Neural crest cell (in vitro differentiated cells): ENCODE data around the gene GET4. TPM values are rescaled to one million over a fixed set of nuclear protein-coding genes. Genes with fewer than 3 reads are reported as not detected.
A peak's percentile ranks its signal among the peaks of the same experiment; 100 is the strongest.

ENCODE experiments used
- DNase-seq: peaks from one replicate; pipeline ENCODE4 v3.0.0; 2021; ENCODE audit warnings: low read depth, mixed read lengths, low spot score
- H3K27ac Mint-ChIP-seq: one replicate; pipeline ENCODE4 v1.8.0; 2021; ENCODE audit warnings: mild to moderate bottlenecking, mixed read lengths; ENCODE audit not compliant: unreplicated experiment
- H3K27me3 Mint-ChIP-seq: 2 replicates; pipeline ENCODE4 v1.8.0; 2021; ENCODE audit warnings: low read depth, mild to moderate bottlenecking, mixed read lengths
- H3K36me3 Mint-ChIP-seq: 2 replicates; pipeline ENCODE4 v1.8.0; 2021; ENCODE audit warnings: low read depth, mild to moderate bottlenecking, mixed read lengths
- H3K4me1 Mint-ChIP-seq: 2 replicates; pipeline ENCODE4 v1.8.0; 2021; ENCODE audit warnings: mixed read lengths
- H3K4me3 Mint-ChIP-seq: one replicate; pipeline ENCODE4 v1.8.0; 2021; ENCODE audit warnings: mild to moderate bottlenecking, mixed read lengths
- H3K9me3 Mint-ChIP-seq: 2 replicates; pipeline ENCODE4 v1.8.0; 2021; ENCODE audit warnings: mixed read lengths
- total RNA-seq: library from RNA; stranded (reverse); gene quantifications from 2 replicates; pipeline ENCODE4 v1.2.1, GENCODE V29; 2021
- TF ChIP-seq, protein P1 (sequence below): fragments of 200-600 bp; sonication (generic); conservative IDR thresholded peaks from 2 replicates; pipeline ENCODE4 v1.5.0; 2021; ENCODE audit warnings: antibody characterized with exemption, mild to moderate bottlenecking

The GET4 gene
- total RNA-seq, 1 donor from 2014 or later, result 55.2 TPM

DNA sequence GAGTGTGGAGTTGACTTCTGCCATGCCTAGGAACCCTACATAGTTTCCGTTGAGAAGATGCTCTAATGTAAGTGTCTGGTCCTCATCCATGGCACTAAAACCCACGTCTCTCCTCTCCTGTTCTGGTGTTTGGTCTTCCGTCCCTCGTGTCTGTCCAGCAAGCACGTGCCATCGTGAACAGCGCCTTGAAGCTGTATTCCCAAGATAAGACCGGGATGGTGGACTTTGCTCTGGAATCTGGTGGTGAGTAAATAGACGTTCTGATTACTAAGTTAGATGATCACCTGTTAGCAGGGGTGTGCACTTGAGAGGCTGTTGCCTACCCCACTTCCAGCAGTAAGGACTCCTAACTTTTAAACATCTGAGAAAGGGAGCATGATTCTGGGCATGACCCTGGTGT lies 15.1 kb upstream of the GET4 start:
- Mint-ChIP-seq H3K36me3 (peaks cover 21% of the 10 kb centered on the region), H3K27me3 (no peaks in the 10 kb centered on the region), H3K4me3 (no peak overlapping the region), H3K9me3 (no peaks in the 10 kb centered on the region), H3K27ac (peak overlapping the region; percentile 27), H3K4me1 (no peaks in the 10 kb centered on the region)
- no peak for DNase-seq
- TF ChIP-seq, protein P1, sequence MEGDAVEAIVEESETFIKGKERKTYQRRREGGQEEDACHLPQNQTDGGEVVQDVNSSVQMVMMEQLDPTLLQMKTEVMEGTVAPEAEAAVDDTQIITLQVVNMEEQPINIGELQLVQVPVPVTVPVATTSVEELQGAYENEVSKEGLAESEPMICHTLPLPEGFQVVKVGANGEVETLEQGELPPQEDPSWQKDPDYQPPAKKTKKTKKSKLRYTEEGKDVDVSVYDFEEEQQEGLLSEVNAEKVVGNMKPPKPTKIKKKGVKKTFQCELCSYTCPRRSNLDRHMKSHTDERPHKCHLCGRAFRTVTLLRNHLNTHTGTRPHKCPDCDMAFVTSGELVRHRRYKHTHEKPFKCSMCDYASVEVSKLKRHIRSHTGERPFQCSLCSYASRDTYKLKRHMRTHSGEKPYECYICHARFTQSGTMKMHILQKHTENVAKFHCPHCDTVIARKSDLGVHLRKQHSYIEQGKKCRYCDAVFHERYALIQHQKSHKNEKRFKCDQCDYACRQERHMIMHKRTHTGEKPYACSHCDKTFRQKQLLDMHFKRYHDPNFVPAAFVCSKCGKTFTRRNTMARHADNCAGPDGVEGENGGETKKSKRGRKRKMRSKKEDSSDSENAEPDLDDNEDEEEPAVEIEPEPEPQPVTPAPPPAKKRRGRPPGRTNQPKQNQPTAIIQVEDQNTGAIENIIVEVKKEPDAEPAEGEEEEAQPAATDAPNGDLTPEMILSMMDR, result no peak

- Mint-ChIP-seq H3K36me3 (peaks cover 23% of the 10 kb centered on the region), H3K4me1 (no peaks in the 10 kb centered on the region), H3K9me3 (no peaks in the 10 kb centered on the region), H3K27me3 (no peaks in the 10 kb centered on the region), H3K4me3 (no peak overlapping the region), H3K27ac (no peak overlapping the region)
- no peak for DNase-seq
- TF ChIP-seq, protein P1, result no peak
Measured at GRCh38 chr7:862157-862556, 14.2 kb upstream of the GET4 start.

GRCh38 chr7:863106-863505 lies 13.2 kb upstream of the GET4 start:
- Mint-ChIP-seq H3K4me1 (no peaks in the 10 kb centered on the region), H3K27me3 (no peaks in the 10 kb centered on the region), H3K36me3 (peaks cover 26% of the 10 kb centered on the region), H3K27ac (no peak overlapping the region), H3K9me3 (no peaks in the 10 kb centered on the region), H3K4me3 (no peak overlapping the region)
- TF ChIP-seq, protein P1, result no peak
- no peak for DNase-seq

- TF ChIP-seq, protein P1, result no peak
- H3K4me1 Mint-ChIP-seq, result no peaks in the 10 kb centered on the region
- H3K36me3 Mint-ChIP-seq, result peaks cover 28% of the 10 kb centered on the region
- no peaks in the 10 kb centered on the region for H3K9me3 Mint-ChIP-seq
- no peak overlapping the region for H3K27ac Mint-ChIP-seq
- DNase-seq, result no peak
- H3K27me3 Mint-ChIP-seq, result no peaks in the 10 kb centered on the region
- no peak overlapping the region for H3K4me3 Mint-ChIP-seq
Measured at GRCh38 chr7:865921-866320, 10.4 kb upstream of the GET4 start.

- Mint-ChIP-seq H3K4me3 (no peak overlapping the region), H3K4me1 (no peaks in the 10 kb centered on the region), H3K27me3 (no peaks in the 10 kb centered on the region), H3K36me3 (peaks cover 22% of the 10 kb centered on the region), H3K27ac (no peak overlapping the region), H3K9me3 (no peaks in the 10 kb centered on the region)
- no peak for DNase-seq
- TF ChIP-seq, protein P1, result no peak
Measured at GRCh38 chr7:867001-867405, 9.4 kb upstream of the GET4 start.
